OCI-LY1 (cell line): ENCODE results near the gene KCNF1.
"Not testable (repeated sequence)": the region's sequence is repeated elsewhere in the genome, so short reads cannot be mapped to it uniquely, and the experiment has no call there.

Experiments used
- H2AFZ ChIP-seq: fragments of 200-600 bp; sonication (generic), shearing (Covaris generic); 2 replicates; pipeline ENCODE4 v1.6.0; 2014; ENCODE audit warnings: antibody characterized with exemption, mild to moderate bottlenecking, low read length
- H3F3A ChIP-seq: fragments of 200-600 bp; sonication (generic), shearing (Covaris generic); 2 replicates; pipeline ENCODE4 v1.6.0; 2014; ENCODE audit warnings: mild to moderate bottlenecking, antibody characterized with exemption, low read length, moderate library complexity; ENCODE audit not compliant: insufficient read depth
- H3K27ac ChIP-seq: fragments of 200-600 bp; sonication (generic); 2 replicates; pipeline ENCODE4 v1.5.1; 2014; ENCODE audit warnings: low read length, mixed run types, mild to moderate bottlenecking, low read depth; ENCODE audit not compliant: poor library complexity, severe bottlenecking
- H3K27me3 ChIP-seq: fragments of 200-600 bp; sonication (generic); 2 replicates; pipeline ENCODE4 v1.6.0; 2014; ENCODE audit warnings: antibody characterized with exemption, mild to moderate bottlenecking, low read length, moderate library complexity; ENCODE audit not compliant: insufficient read depth
- H3K36me3 ChIP-seq: fragments of 200-600 bp; sonication (generic); 2 replicates; pipeline ENCODE4 v1.6.1; 2014; ENCODE audit warnings: mild to moderate bottlenecking, antibody characterized with exemption, low read length, moderate library complexity, mixed read lengths; ENCODE audit not compliant: insufficient read depth
- H3K4me1 ChIP-seq: fragments of 200-600 bp; sonication (generic); 2 replicates; pipeline ENCODE4 v1.5.1; 2014; ENCODE audit warnings: mild to moderate bottlenecking, low read length, moderate library complexity; ENCODE audit not compliant: insufficient read depth, severe bottlenecking
- H3K4me2 ChIP-seq: fragments of 200-600 bp; sonication (generic), shearing (Covaris generic); 2 replicates; pipeline ENCODE4 v1.6.1; 2014; ENCODE audit warnings: low read length
- H3K4me3 ChIP-seq: fragments of 200-600 bp; sonication (generic); 2 replicates; pipeline ENCODE4 v1.5.1; 2014; ENCODE audit warnings: low read length, low read depth, mild to moderate bottlenecking, mixed read lengths; ENCODE audit not compliant: poor library complexity, severe bottlenecking
- H3K79me2 ChIP-seq: fragments of 200-600 bp; shearing (Covaris generic); 2 replicates; pipeline ENCODE4 v1.6.1; 2016; ENCODE audit warnings: mixed run types, low read length, mixed read lengths; ENCODE audit not compliant: insufficient read depth
- H3K9ac ChIP-seq: fragments of 200-600 bp; sonication (generic), shearing (Covaris generic); 2 replicates; pipeline ENCODE4 v1.6.1; 2014; ENCODE audit warnings: mild to moderate bottlenecking, low read length, mixed read lengths
- H3K9me2 ChIP-seq: fragments of 200-600 bp; sonication (generic), shearing (Covaris generic); 2 replicates; pipeline ENCODE4 v1.6.1; 2014; ENCODE audit warnings: low read depth, mild to moderate bottlenecking, low read length, mixed read lengths
- H3K9me3 ChIP-seq: fragments of 200-600 bp; shearing (Covaris generic); 2 replicates; pipeline ENCODE4 v1.6.1; 2014; ENCODE audit warnings: low read length, mixed read lengths
- H4K20me1 ChIP-seq: fragments of 200-600 bp; sonication (generic), shearing (Covaris generic); 2 replicates; pipeline ENCODE4 v1.6.0; 2016; ENCODE audit warnings: mild to moderate bottlenecking, low read length; ENCODE audit not compliant: insufficient read depth
- CTCF ChIP-seq: fragments of 200-600 bp; sonication (generic), shearing (Covaris generic); IDR thresholded peaks from 2 replicates; pipeline ENCODE4 v1.5.1; 2017; ENCODE audit warnings: mild to moderate bottlenecking, antibody characterized with exemption, low read length, moderate library complexity, mixed read lengths
- EZH2 ChIP-seq: fragments of 200-600 bp; sonication (generic), shearing (Covaris generic); IDR thresholded peaks from 2 replicates; pipeline ENCODE4 v1.8.0; 2017; ENCODE audit warnings: borderline replicate concordance, mixed run types, mild to moderate bottlenecking, antibody characterized with exemption, low read length, moderate library complexity, mixed read lengths

Gene KCNF1

GRCh38 chr2:10957391-10957790 lies 45.7 kb downstream of the KCNF1 start:
- no peaks in the 10 kb centered on the region for H3K4me1 ChIP-seq
- H4K20me1 ChIP-seq: no peaks in the 10 kb centered on the region
- H3K9me3 ChIP-seq: no peaks in the 10 kb centered on the region
- no peak overlapping the region for H3K9ac ChIP-seq
- H2AFZ ChIP-seq: no peak overlapping the region
- no peaks in the 10 kb centered on the region for H3K79me2 ChIP-seq
- H3K36me3 ChIP-seq: no peaks in the 10 kb centered on the region
- no peak overlapping the region for H3K4me3 ChIP-seq
- H3K27ac ChIP-seq: no peak overlapping the region
- H3F3A ChIP-seq: no peaks in the 10 kb centered on the region
- H3K4me2 ChIP-seq: no peak overlapping the region
- no peaks in the 10 kb centered on the region for H3K27me3 ChIP-seq
- no peaks in the 10 kb centered on the region for H3K9me2 ChIP-seq
- TF ChIP-seq EZH2 (no peak), CTCF (no peak)

- H3K4me2 ChIP-seq, H3K79me2 ChIP-seq: not testable (repeated sequence)
Measured at GRCh38 chr2:10958452-10958851, 46.7 kb downstream of the KCNF1 start.

GRCh38 chr2:10960606-10961489 lies 49.1 kb downstream of the KCNF1 start:
- no peaks in the 10 kb centered on the region for H4K20me1 ChIP-seq
- no peak for TF ChIP-seq CTCF
- no peak for TF ChIP-seq EZH2

More at GRCh38 chr2:10958452-10958851, 46.7 kb downstream of the KCNF1 start:
- H3K36me3 ChIP-seq, H3K27me3 ChIP-seq, H3K9ac ChIP-seq, H3K9me2 ChIP-seq, H3K4me3 ChIP-seq, H3K9me3 ChIP-seq, H2AFZ ChIP-seq, H3K4me1 ChIP-seq, H3F3A ChIP-seq, H3K27ac ChIP-seq, H4K20me1 ChIP-seq: not testable (repeated sequence)

GRCh38 chr2:10961490-10961875 lies 49.7 kb downstream of the KCNF1 start:
- Histone ChIP-seq H3K4me1 (no peaks in the 10 kb centered on the region), H3K27ac (no peak overlapping the region), H3K27me3 (no peaks in the 10 kb centered on the region), H4K20me1 (no peaks in the 10 kb centered on the region), H3K9me2 (no peaks in the 10 kb centered on the region), H3K36me3 (no peaks in the 10 kb centered on the region), H3K9ac (no peak overlapping the region), H3F3A (no peaks in the 10 kb centered on the region), H3K9me3 (no peaks in the 10 kb centered on the region), H2AFZ (no peak overlapping the region), H3K4me2 (no peak overlapping the region), H3K79me2 (no peaks in the 10 kb centered on the region), H3K4me3 (no peak overlapping the region)
- TF ChIP-seq EZH2: no peak
- no peak for TF ChIP-seq CTCF

More at GRCh38 chr2:10960606-10961489, 49.1 kb downstream of the KCNF1 start:
- H3K27me3 ChIP-seq: no peaks in the 10 kb centered on the region
- H3K9me2 ChIP-seq: no peaks in the 10 kb centered on the region
- no peaks in the 10 kb centered on the region for H3F3A ChIP-seq
- no peaks in the 10 kb centered on the region for H3K4me1 ChIP-seq
- H3K4me2 ChIP-seq: no peak overlapping the region
- no peak overlapping the region for H2AFZ ChIP-seq
- no peaks in the 10 kb centered on the region for H3K36me3 ChIP-seq
- no peaks in the 10 kb centered on the region for H3K9me3 ChIP-seq
- no peak overlapping the region for H3K27ac ChIP-seq
- H3K9ac ChIP-seq: no peak overlapping the region
- H3K79me2 ChIP-seq: no peaks in the 10 kb centered on the region
- H3K4me3 ChIP-seq: no peak overlapping the region
